CD4-positive, alpha-beta T cell treated with Interleukin-4 for 1 hour (primary cell): Measurements from ENCODE around the gene IGSF9.
"Not testable (repeated sequence)": the region's sequence is repeated elsewhere in the genome, so short reads cannot be mapped to it uniquely, and the experiment has no call there.

Experiments
- DNase-seq, 2 donors: peaks; one replicate each; pipeline ENCODE4 v3.0.0-alpha.2; 2020 to 2022

The IGSF9 gene

DNA sequence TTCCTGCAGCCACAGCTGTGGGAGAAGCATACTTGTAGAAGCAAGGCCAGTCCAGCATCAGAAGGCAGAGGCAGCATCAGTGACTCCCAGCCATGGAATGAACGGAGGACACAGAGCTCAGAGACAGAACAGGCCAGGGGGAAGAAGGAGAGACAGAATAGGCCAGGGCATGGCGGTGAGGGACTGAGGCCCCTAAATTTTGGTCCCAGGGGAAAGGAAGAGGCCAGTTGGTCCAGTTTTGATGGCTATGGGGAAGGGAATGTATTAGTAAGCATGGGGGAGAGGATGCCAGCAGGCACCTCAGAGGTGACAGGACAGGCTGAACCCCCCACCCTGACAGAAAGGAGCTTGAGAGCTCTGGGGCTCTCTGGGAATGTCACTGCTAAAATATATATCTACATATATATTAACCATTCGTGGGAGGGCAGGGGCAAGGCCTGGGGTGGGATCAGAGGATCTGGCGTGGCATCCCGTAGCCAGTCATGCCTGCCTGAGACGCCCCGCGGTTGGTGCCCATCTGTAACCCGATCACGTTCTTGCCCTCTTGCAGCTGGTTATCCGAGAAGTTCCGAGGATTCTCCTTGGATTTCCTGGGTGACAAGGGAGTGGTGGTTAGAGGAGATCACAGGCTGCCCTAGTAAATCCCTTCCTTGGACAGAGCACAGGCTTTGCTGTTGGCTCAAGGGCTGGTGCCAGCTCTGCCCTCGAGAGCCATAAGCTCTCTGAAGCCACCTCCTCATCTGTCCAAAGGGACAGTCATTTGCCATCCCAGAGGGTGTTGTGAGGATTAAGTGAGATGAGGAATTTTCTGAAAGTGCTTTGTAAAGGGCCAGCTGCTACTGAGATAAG is 26.8 kb downstream of the IGSF9 start:
- no peak for DNase-seq

DNA sequence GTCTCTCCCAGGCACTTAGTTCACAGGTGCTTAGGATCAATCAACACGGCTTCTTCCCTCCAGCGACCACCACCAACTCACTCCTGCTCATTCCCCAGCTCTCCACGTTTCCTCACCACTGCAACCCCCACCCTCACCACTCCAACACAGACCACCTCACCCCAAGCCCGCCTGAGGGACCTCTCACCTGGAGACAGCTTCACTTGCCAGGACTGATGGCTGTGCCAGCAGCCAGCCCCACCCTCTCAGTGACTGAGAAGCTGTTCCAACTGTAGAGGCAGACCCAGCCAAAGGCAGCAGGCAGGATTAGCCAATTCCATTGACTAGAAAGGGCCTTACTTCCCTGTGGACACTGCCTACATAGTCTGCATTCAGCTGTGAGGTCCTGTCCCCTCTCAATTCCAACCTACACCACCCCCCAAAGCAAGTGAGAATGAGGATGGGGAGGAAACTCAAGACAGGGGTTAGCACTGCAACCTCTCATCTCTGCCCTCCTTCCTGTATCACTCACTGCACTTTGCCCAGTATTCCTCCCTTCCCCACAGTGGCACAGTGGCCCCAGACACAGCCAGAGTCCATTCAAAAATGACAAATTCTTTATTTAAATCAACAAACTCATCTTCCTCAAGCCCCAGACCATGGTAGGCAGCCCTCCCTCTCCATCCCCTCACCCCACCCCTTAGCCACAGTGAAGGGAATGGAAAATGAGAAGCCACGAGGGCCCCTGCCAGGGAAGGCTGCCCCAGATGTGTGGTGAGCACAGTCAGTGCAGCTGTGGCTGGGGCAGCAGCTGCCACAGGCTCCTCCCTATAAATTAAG is 27.7 kb downstream of the IGSF9 start:
- no peak for DNase-seq

DNA sequence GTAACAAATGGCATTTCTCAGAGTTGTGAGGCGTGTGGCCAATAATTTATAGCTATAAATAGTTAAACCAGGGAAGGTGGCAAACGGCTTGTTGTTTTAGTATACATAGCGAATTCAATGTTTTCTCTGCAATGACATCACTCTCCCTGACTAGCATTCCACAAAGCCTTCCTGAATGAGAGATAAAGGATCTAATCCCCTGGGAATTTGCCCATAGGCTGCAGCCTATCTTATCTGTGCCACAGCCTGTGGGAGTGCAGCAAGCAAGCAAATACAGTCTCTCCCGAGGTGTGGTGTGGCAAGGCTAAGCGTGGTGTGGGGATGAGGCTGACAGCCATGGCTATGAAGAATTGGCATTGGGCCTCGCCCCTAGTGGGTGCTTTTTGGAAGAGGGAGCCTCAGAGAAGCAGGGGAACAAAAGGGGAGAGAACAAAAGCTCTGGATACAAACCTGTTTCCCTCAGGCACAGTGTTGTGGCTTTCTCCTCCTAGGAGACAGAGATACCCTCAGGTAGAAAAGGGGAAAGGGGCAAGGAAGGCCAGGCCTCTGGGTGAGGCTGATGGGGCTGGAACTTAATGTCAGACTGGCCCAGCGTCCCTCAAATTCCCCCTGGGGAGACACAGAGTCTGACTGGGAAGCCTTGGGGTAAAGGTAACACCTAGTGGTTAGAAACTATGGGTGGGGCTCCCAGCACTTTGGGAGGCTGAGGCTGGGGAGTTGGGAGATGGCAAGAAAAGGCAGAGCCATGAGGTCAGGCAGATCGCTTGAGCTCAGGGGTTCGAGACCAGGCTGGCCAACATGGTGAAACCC is 29.0 kb downstream of the IGSF9 start:
- no peak for DNase-seq

DNA sequence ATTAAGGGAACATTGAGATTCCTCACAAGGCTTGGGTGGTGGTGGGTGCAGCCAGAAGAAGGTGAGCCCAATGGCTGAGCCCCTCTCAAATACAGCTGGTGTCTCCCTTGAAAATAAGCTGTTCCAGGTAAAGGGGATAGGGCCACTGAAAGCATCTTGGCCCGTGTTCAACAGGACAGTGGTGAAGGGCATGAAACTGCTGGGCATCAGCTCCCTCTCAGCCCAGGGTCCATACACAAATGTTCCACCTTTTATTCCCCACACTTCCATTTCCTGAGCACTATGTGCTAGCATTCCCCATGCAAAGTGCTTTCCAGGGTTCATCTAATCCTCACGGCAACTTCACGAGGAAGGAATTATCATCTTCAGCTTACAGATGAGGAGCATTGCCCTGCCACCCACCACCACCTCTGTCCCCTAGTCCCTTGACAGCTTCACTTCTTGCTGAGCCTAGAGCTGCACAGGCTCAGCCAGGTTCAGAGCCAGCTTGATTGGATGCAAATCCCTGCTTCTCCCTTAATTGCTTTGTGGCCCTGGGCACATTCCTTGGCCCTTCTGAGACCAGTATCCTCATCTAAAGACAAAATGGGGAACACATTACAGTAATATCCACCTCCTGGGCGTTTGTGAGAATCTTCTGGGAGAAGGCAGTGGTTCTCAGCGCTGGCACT is 29.7 kb downstream of the IGSF9 start:
- no peak for DNase-seq

DNA sequence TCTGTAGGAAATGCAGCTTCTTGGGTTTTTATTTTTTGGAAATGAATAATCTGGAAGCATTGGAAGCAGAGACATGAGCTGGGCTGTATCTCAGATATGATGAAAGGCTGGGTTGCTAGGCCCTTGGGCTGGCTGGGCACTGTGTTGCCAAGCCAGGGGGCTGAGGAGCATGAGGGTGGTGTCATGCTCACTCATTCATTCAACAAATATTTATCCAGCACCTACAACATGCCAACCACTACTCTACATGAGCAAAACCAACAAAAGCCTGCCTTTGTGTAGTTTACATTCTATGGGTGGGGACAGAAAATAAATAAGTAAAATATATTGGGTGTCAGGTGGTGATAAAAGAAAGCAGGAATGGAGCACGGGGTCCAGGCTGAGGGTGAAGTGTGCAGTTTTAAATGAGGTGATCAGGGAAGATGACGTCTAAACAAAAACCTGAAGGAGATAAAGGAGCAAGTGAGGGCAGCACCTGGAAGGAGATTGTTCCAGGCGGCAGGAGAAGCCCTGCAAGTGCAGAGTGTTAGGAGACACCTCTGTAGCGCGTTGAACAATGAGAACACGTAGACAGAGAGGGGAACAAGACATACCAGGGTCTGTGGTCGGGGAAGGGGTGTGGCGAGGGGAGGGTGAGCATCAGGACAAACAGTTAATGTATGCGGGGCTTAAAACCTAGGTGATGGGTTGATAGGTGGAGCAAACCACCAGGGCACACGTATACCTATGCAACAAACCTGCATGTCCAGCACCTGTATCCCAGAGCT is 31.0 kb downstream of the IGSF9 start:
- no peak for DNase-seq

DNA sequence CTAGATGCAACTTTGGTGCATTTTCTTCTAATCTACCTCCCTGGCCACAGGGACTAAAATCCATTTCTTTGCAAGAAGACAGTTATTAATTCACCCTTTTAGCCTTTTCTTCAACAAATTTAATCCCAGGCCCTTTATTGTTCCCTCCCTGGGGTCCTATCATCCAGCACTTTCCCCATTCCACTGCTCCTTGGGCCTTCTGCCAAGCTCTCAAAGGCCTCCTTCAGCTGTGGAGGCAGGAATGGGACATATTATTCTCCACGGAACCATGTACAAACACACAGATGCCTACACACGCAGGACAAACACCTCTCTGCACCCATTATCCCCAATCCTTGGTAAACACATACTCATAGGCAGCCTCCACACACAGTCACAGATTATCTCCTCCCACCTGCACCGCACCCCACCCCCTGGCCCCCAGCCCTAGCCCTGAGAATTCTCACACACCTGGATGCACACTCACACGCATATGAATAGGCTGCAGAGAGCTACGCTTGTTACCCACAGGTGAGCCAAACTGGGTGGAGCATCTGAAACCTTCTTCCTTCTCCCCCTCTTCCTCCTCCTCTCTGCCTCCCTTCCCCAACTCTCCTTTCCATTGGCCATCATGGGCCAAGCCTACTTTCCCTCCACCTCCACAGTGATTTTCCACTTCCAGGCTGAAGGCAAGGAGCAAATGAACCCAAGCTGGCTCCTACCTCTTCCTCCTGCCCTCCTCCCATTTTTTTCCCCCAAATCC is 31.8 kb downstream of the IGSF9 start:
- no peak for DNase-seq

DNA sequence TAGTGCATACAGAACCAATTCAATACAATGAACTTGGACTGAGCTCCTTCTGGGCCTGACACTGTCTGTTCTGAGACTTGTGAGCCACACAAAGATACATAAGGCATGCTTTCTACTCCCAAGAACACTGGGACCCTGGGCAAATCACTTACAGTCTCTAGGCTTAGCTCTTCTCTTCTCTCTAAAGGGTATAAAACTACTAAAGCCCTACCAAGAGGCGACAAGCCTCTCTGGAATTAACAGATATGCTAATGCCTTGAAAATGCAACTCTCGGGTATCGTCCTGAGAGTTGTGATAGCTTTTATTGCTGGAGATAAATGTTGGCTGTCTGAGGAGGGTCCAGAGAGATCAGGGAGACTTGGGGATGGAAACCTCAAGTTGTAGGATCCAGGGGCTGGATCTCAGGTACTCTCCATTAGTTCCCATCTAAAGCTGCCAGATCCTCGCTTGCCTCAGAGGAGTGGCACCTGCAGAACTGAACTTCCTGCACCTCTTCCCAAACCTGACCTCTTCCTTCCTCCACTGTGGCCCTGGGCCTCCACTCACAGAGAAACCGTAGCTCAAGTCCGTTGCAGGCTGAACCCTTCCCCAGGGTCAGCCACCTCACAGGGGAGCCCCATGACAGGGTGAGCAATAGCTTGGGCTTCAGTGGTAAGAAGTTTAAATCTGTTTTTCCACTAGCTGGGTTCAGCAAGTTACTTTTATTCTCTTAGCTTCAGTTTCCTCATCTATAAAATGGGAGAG is 33.9 kb downstream of the IGSF9 start:
- DNase-seq = no peak

DNA sequence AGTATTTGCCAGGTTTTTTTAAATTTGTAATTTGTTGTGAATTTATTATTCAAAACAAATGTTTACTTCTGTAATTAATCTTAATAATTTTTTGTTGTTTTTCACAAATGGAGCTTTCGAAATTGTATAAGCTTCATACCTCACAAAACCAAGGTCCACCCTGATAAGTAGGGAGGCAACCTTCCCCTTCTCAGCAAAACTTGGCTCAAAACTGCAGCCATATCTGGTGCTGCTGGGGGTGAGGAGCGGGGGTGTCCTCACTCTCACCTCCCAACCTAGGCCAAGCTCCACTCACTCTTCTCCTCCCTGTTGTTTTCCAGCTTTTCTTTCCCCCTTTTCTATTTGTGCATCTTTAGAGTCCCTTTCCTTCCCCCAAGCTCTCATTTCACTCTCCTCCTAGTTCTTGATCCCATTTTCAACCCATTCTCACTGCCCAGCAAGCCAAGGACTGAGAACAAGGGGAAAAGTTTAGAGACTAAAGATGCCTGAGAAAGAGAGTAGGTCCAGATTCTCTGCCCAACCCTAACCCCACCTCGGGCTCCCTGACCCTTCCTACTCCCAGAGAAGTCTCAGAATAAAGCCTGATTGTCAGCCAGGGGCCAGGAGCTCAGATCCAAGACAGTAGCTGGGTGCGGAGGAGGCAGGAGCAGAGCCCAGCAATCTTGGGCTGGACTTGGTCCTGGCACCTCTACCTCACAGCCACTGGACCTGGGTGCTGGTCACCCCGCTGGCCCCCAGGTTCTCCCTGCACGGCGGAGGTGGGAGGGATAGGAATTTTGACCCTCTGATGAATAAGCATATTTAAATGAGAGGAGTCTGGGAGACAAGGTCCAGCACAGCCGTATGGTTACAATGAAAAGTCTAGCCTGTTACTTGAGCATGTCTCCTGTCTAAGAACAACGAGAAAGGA is 37.1 kb downstream of the IGSF9 start:
- no peak for DNase-seq

DNA sequence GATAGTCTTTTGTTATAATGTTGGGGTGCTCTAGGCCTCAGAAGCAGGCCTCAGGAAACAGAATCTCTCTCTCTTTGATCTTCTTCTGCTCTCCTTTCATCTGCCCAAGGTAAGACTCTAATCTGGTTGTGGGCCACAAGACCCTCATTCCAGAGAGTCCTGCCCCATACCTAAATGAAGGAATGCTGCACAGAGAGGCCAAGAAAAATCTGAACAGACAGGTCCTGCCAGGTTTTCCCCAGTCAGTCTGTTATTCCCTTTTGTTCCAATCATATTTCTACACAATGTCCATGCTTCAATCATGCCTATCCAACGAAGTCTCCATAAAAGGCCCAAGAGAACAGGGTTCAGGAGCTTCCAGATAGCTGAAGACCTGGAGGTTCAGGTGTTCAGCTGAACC is 38.5 kb downstream of the IGSF9 start:
- no peak for DNase-seq

DNA sequence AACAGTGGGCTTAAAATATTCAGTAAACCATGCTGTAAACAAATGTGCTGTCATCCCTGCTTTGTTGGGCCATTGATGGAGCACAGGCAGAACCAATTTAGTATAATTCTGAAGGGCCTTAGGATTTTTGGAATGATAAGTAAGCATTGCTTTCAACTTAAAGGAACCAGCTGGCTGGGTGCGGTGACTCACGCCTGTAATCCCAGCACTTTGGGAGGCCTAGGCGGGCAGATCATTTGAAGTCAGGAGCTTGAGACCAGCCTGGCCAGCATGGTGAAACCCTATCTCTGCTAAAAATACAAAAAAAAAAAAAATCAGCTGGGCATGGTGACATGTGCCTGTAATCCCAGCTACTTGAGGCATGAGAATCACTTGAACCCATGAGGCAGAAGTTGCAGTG is 41.4 kb downstream of the IGSF9 start:
- not testable (repeated sequence) for DNase-seq

DNA sequence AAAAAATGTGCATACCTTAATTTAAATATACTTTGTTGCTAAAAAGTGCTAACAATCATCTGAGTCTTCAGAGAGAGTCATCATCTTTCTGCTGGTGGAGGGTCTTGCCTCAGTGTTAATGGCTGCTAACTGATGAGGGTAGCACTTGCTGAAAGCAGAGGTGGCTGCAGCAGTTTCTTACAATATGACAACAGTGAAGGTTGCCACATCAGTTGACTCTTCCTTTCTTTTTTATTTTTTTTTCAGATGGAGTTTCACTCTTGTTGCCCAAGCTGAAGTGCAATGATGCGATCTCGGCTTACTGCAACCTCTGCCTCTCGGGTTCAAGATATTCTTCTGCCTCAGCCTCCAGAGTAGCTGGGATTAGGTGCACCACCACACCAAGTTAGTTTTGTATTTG is 42.9 kb downstream of the IGSF9 start:
- DNase-seq = no peak

DNA sequence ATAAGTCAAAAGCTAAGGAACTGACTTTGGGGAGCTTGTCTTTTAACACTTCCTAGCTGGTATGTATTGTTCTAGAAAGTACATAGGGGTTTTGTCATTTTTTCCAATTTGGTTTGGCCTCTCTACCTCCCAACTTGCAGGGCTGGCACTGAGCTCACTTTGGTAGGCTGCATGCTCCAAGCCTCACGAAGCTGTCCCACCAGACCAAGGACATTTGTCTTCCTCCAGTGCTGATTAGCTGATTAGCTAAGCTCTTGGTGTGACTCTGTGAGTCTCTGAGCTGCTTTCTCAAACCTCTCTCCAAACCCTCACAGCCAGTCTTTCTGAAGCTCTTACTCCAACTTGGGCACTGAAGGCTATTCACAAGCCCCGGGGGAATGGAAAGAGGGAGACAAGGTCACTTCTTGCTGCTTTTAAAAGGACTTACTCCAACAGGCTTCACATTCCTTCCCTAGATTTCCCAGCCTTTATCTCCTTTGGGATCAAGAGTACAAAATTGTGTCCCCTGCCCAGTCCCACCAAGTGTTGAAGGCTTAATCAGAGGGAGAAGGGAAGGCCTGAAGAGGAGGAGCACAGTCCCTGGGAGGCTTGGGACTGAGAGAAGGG is 44.6 kb downstream of the IGSF9 start:
- DNase-seq = no peak

DNA sequence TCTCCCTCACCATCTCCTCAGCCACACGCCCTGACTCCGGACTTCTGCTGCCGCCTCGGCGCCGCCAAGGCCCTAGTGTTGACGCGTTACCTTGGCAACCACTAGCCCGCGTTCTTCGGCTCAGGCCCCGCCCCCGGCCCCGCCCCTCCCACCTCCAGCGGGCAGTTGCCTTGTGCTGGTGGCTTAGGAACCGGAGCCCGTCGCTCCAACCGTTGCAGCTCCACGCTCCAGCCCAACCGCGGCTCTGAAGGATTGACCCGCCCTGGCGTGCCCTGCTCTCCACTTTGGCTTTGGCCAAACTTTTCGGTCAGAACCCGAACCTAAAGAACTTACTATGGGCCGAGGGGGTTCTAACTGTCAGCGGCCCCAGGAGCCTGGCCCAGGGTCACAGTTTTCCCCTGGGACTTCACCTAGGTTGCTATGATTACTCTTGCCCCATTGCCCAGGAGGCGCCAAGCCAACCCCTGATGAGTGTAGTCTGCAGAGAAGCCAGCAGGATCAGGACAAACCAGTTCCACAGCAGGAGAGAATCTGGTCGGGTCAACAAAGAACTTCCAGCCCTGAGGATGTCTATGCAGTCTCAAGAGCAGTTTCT is 45.2 kb downstream of the IGSF9 start, which contains the start of gene CFAP45:
TSS of gene CFAP45 (minus strand) at position 80 of the 595 bp plus-strand sequence. CDS start at position 13, 67 bp downstream.
- DNase-seq = peak; percentile 48 to 83

DNA sequence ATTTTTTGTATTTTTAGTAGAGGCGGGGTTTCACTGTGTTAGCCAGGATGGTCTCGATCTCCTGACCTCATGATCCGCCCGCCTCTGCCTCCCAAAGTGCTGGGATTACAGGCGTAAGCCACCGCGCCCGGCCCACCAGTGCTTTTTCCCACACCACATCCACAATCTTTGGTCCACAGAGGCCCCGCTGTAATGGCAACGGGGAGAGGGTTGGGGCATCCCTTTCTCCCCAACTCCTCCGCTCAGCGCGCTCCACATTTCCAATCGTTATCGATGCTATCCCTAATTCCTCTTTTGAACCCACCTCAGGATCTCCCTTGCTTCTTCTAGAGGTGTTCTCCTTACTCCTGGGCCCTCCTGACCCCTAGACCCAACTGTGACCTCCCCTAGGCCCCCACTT is 45.8 kb downstream of the IGSF9 start:
- not testable (repeated sequence) for DNase-seq

DNA sequence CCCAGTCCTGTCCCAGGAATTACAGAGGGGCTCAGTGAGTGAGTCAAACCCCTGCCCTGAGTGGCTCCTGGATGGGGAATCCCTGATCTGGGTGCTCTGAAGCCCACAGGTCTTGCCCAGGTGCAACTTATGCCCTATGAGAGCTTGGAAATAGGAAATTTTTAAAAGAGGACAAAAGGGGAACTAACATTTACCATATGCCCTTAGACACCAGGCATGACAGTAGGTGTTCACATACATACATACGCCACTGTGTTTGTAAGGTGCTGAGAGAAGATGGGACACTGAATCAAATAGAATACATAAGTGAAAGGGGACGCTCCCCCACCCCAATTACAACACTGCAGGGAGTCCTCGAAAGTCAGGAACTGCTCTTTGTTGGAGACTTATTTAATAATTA is 46.9 kb downstream of the IGSF9 start:
- no peak for DNase-seq

DNA sequence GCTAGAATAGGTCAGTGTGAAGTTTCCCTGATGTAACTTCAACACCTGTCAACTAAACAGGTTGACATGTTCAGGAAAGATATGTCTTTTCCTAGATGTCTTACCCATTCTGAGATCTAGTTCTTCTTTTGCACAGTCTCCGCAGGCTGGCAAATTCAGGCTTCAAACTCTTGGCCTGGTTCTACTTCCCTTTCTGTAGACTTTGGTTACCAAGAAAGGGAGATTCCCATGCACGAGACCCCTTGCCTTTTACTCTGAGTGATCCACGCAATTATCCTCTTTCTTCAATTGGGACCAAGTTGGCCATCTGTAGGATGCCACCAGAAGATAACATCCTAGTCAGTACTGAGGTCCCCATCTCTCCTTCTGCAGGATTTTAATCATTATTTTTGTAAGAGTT is 47.5 kb downstream of the IGSF9 start:
- DNase-seq = peak in 1 of 2 donors; percentile 35

DNA sequence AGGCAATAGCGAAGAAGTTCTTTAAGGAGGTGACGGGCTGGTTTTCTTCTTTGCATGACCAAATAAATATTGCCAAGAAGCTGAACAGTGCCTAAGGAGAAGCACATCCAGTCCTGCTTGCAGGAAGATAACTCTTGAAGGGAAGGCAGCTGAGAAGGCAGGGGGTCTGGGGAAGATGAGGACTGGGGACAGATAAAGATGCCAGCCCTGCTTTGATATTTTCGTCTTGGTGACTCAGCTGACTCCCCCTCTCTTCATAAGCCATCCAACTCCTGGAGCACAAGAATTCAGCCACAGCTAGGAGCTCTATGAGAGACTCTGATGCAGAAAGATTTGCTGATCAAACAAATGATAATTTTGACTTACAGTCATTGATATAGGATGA is 48.9 kb downstream of the IGSF9 start:
- no peak for DNase-seq

DNA sequence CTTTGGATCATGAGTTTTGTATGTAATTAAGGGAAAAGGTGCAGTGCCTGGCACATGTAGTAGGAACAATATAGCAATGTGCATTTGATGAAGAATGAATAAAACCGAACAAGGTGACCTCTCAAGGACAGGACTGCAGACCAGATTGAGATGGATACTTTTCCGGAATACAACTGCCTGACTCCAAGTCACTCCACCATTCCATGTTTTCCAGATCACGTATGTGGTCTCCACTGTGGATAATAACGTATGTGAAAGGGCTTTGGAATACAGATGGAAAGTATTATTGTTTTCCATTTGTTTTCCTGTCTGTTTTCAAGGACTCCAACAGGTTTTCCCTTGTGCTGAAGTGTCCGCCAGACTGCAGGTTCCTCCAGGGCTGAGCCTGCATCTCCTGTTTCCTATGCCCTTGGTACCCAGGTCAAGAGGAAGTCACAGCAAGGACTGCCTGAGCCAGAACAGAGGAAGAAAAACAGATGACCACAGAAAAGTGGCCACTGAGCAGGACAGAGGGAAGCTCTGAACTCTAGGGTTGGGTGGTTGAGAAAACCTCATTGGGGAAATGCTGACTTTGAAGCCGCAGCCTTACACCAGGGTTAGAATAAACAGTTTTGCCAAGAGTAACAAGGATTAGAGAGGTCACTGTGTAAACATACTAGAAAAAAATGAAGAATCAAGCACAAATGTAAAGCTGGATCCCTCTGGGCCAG is 49.4 kb downstream of the IGSF9 start:
- DNase-seq = no peak
